WTC11 (cell line): ENCODE measurements around the gene LRRC4B. TPM values are rescaled to one million over a fixed set of nuclear protein-coding genes. Genes with fewer than 3 reads are reported as not detected.

Experiments
- ATAC-seq: fragments of 200-7000 bp; cut with Tn5 transposase; 2 replicates; pipeline ENCODE4 v1.10.0; 2021; ENCODE audit warnings: mild to moderate bottlenecking, moderate library complexity
- CTCF ChIA-PET: fragments of 300-600 bp; sonication (Branson Sonifier 250); formaldehyde crosslinking; loops from one replicate; lab custom pipeline; 2021; ENCODE audit warnings: antibody characterized with exemption; lab: Charles Lee
- POLR2A ChIA-PET: fragments of 350-600 bp; sonication (Branson Sonifier 250); formaldehyde crosslinking; loops from one replicate; lab custom pipeline; 2021; ENCODE audit warnings: antibody characterized with exemption; lab: Charles Lee
- DNase-seq: peaks from one replicate; pipeline ENCODE4 v3.0.0; 2021; ENCODE audit warnings: low spot score
- H3K27ac Mint-ChIP-seq: 2 replicates; pipeline ENCODE4 v1.8.0; 2021; ENCODE audit warnings: mixed read lengths
- H3K27me3 Mint-ChIP-seq: 2 replicates; pipeline ENCODE4 v1.8.0; 2021; ENCODE audit warnings: low read depth, mild to moderate bottlenecking, moderate library complexity, mixed read lengths
- H3K36me3 Mint-ChIP-seq: 2 replicates; pipeline ENCODE4 v1.8.0; 2021; ENCODE audit warnings: mixed read lengths
- H3K4me1 Mint-ChIP-seq: 2 replicates; pipeline ENCODE4 v1.8.0; 2022; ENCODE audit warnings: mixed read lengths
- H3K4me3 Mint-ChIP-seq: 2 replicates; pipeline ENCODE4 v1.8.0; 2021; ENCODE audit warnings: mild to moderate bottlenecking, moderate library complexity, mixed read lengths
- H3K9me3 Mint-ChIP-seq: 2 replicates; pipeline ENCODE4 v1.8.0; 2021; ENCODE audit warnings: mixed read lengths
- ELF4 ChIP-seq: sonication (generic); formaldehyde crosslinking; IDR thresholded peaks from 2 replicates; pipeline ENCODE4 v1.8.1; 2022; ENCODE audit warnings: low read depth, mild to moderate bottlenecking, moderate library complexity, missing genetic modification reagents
- GRHL2 ChIP-seq: fragments of 250-450 bp; sonication (Bioruptor Pico); IDR thresholded peaks from 2 replicates; pipeline ENCODE4 v1.8.0; 2022; ENCODE audit warnings: mild to moderate bottlenecking, moderate library complexity; ENCODE audit not compliant: insufficient replicate concordance, severe bottlenecking
- GTF2I ChIP-seq: fragments of 250-450 bp; sonication (Bioruptor Pico); conservative IDR thresholded peaks from 2 replicates; pipeline ENCODE4 v1.4.0; 2021; ENCODE audit warnings: mild to moderate bottlenecking
- IRF2 ChIP-seq: sonication (generic); formaldehyde crosslinking; IDR thresholded peaks from 2 replicates; pipeline ENCODE4 v1.8.0; 2022; ENCODE audit warnings: low read depth, missing genetic modification reagents, borderline replicate concordance
- JAZF1 ChIP-seq: fragments of 250-450 bp; sonication (Bioruptor Pico); IDR thresholded peaks from 2 replicates; pipeline ENCODE4 v1.9.0; 2021; ENCODE audit warnings: moderate library complexity, mild to moderate bottlenecking, inconsistent platforms
- MXD4 ChIP-seq: fragments of 250-450 bp; sonication (Bioruptor Pico); IDR thresholded peaks from 2 replicates; pipeline ENCODE4 v1.8.0; 2021; ENCODE audit warnings: mild to moderate bottlenecking, moderate library complexity, borderline replicate concordance
- NFATC4 ChIP-seq: fragments of 250-450 bp; sonication (Bioruptor Pico); IDR thresholded peaks from 2 replicates; pipeline ENCODE4 v1.9.0; 2021; ENCODE audit warnings: mild to moderate bottlenecking
- NR2C2 ChIP-seq: sonication (generic); formaldehyde crosslinking; IDR thresholded peaks from 2 replicates; pipeline ENCODE4 v1.8.0; 2022; ENCODE audit warnings: mild to moderate bottlenecking, missing genetic modification reagents
- RORB ChIP-seq: fragments of 250-450 bp; sonication (Bioruptor Pico); IDR thresholded peaks from 2 replicates; pipeline ENCODE4 v1.9.0; 2021; ENCODE audit warnings: mild to moderate bottlenecking
- SMAD4 ChIP-seq: sonication (generic); formaldehyde crosslinking; IDR thresholded peaks from 2 replicates; pipeline ENCODE4 v1.8.0; 2022; ENCODE audit warnings: mild to moderate bottlenecking, missing genetic modification reagents
- SP1 ChIP-seq: sonication (generic); formaldehyde crosslinking; conservative IDR thresholded peaks from 2 replicates; pipeline ENCODE4 v1.8.1; 2022; ENCODE audit warnings: missing genetic modification reagents
- ZNF121 ChIP-seq: sonication (generic); formaldehyde crosslinking; IDR thresholded peaks from 2 replicates; pipeline ENCODE4 v1.8.0; 2023; ENCODE audit warnings: missing genetic modification reagents
- ZNF219 ChIP-seq: sonication (generic); formaldehyde crosslinking; IDR thresholded peaks from 2 replicates; pipeline ENCODE4 v1.8.0; 2023; ENCODE audit warnings: missing genetic modification reagents, mild to moderate bottlenecking, borderline replicate concordance
- ZNF317 ChIP-seq: sonication (generic); formaldehyde crosslinking; IDR thresholded peaks from 2 replicates; pipeline ENCODE4 v1.8.1; 2023; ENCODE audit warnings: low read depth, mild to moderate bottlenecking, moderate library complexity, missing genetic modification reagents, borderline replicate concordance
- ZNF416 ChIP-seq: fragments of 250-450 bp; sonication (Bioruptor Pico); IDR thresholded peaks from 2 replicates; pipeline ENCODE4 v1.9.0; 2021; ENCODE audit warnings: mild to moderate bottlenecking, inconsistent platforms
- total RNA-seq: library from RNA; stranded (reverse); gene quantifications from 3 replicates; pipeline ENCODE4 v1.2.3, GENCODE V29; 2021
- TF ChIP-seq, protein P1 (sequence below): sonication (generic); formaldehyde crosslinking; IDR thresholded peaks from 2 replicates; pipeline ENCODE4 v1.8.1; 2023; ENCODE audit warnings: mild to moderate bottlenecking, moderate library complexity, missing genetic modification reagents
- TF ChIP-seq, protein P2 (sequence below): sonication (generic); formaldehyde crosslinking; IDR thresholded peaks from 2 replicates; pipeline ENCODE4 v1.8.1; 2023; ENCODE audit warnings: mild to moderate bottlenecking, missing genetic modification reagents
- TF ChIP-seq, protein P3 (sequence below): fragments of 250-450 bp; sonication (Bioruptor Pico); IDR thresholded peaks from 2 replicates; pipeline ENCODE4 v2.1.2; 2022; ENCODE audit warnings: mild to moderate bottlenecking, moderate library complexity
- TF ChIP-seq, protein P4 (sequence below): sonication (generic); formaldehyde crosslinking; IDR thresholded peaks from 2 replicates; pipeline ENCODE4 v1.8.0; 2023; ENCODE audit warnings: missing genetic modification reagents
- TF ChIP-seq, protein P5 (sequence below): fragments of 250-450 bp; sonication (Bioruptor Pico); IDR thresholded peaks from 2 replicates; pipeline ENCODE4 v1.9.0; 2021; ENCODE audit warnings: mild to moderate bottlenecking, borderline replicate concordance
- TF ChIP-seq, protein P6 (sequence below): sonication (generic); formaldehyde crosslinking; IDR thresholded peaks from 2 replicates; pipeline ENCODE4 v1.8.0; 2023; ENCODE audit warnings: missing genetic modification reagents, mild to moderate bottlenecking, borderline replicate concordance
- TF ChIP-seq, protein P7 (sequence below): sonication (generic); formaldehyde crosslinking; IDR thresholded peaks from 2 replicates; pipeline ENCODE4 v1.8.0; 2022; ENCODE audit warnings: mild to moderate bottlenecking, missing genetic modification reagents

LRRC4B gene
- total RNA-seq, 1 experiment from 2014 or later, result 10.0 TPM

DNA sequence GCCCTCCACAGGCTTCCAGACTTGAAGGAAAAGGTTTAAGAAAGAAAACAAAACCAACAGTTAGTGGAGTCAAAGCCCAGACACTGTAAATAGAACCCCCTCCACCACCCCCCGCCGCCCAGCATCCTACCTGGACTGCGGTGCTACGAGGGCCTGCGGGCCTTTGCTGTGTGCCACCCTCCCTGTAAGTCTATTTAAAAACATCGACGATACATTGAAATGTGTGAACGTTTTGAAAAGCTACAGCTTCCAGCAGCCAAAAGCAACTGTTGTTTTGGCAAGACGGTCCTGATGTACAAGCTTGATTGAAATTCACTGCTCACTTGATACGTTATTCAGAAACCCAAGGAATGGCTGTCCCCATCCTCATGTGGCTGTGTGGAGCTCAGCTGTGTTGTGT, 85.3 kb downstream of the LRRC4B start (continued):
- TF ChIP-seq, protein P1, sequence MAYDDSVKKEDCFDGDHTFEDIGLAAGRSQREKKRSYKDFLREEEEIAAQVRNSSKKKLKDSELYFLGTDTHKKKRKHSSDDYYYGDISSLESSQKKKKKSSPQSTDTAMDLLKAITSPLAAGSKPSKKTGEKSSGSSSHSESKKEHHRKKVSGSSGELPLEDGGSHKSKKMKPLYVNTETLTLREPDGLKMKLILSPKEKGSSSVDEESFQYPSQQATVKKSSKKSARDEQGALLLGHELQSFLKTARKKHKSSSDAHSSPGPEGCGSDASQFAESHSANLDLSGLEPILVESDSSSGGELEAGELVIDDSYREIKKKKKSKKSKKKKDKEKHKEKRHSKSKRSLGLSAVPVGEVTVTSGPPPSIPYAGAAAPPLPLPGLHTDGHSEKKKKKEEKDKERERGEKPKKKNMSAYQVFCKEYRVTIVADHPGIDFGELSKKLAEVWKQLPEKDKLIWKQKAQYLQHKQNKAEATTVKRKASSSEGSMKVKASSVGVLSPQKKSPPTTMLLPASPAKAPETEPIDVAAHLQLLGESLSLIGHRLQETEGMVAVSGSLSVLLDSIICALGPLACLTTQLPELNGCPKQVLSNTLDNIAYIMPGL (CRISPR knock-in tag), result no peak
- TF ChIP-seq GTF2I (CRISPR knock-in tag) (no peak), IRF2 (CRISPR knock-in tag) (no peak), ZNF317 (CRISPR knock-in tag) (no peak)
- TF ChIP-seq, protein P2, sequence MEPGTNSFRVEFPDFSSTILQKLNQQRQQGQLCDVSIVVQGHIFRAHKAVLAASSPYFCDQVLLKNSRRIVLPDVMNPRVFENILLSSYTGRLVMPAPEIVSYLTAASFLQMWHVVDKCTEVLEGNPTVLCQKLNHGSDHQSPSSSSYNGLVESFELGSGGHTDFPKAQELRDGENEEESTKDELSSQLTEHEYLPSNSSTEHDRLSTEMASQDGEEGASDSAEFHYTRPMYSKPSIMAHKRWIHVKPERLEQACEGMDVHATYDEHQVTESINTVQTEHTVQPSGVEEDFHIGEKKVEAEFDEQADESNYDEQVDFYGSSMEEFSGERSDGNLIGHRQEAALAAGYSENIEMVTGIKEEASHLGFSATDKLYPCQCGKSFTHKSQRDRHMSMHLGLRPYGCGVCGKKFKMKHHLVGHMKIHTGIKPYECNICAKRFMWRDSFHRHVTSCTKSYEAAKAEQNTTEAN (CRISPR knock-in tag), result no peak

DNA sequence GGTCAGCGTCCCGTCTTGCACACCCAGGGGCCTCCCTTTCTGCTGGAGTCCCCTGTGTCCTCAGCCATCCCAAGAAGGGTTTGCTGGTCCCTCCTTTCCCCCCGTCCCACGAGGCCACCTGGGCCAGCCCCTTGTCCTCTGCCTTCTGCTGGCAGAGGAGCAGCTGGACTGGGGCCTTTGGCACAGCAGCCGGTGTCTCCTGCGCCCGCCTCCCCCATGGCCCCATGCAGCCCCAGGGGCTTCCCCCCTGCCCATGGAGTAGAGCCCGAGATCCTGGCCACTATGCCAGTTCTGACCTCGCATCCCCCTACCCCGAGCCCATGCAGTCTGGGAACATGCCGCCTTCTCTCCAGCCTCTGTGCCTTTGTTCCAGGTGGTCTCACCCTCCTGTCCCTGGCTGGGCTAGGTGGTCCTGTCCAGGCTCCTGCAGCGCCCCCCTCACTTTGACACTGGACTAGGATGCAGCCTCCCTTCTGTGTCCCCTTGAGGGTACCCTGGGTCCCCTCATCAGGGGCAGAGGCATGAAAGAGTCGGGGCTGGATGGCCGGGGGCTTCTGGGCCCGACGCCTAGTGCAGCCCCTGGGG, 85.9 kb downstream of the LRRC4B start:
- POLR2A ChIA-PET, result no interaction called here
- CTCF ChIA-PET, result no interaction called here
- ATAC-seq (no peak), DNase-seq (no peak)
- Mint-ChIP-seq H3K9me3 (peaks cover 28% of the 10 kb centered on the region), H3K4me1 (peaks cover 10% of the 10 kb centered on the region), H3K27me3 (peaks cover 25% of the 10 kb centered on the region), H3K27ac (no peak overlapping the region), H3K36me3 (peaks cover 53% of the 10 kb centered on the region), H3K4me3 (no peak overlapping the region)
- TF ChIP-seq ELF4 (CRISPR knock-in tag) (no peak), RORB (CRISPR knock-in tag) (no peak), GRHL2 (CRISPR knock-in tag) (no peak), ZNF416 (no peak), SMAD4 (no peak), NFATC4 (CRISPR knock-in tag) (no peak), ZNF219 (CRISPR knock-in tag) (no peak), MXD4 (CRISPR knock-in tag) (no peak), SP1 (CRISPR knock-in tag) (no peak), JAZF1 (no peak), ZNF121 (CRISPR knock-in tag) (no peak), NR2C2 (no peak)
- TF ChIP-seq, protein P3, sequence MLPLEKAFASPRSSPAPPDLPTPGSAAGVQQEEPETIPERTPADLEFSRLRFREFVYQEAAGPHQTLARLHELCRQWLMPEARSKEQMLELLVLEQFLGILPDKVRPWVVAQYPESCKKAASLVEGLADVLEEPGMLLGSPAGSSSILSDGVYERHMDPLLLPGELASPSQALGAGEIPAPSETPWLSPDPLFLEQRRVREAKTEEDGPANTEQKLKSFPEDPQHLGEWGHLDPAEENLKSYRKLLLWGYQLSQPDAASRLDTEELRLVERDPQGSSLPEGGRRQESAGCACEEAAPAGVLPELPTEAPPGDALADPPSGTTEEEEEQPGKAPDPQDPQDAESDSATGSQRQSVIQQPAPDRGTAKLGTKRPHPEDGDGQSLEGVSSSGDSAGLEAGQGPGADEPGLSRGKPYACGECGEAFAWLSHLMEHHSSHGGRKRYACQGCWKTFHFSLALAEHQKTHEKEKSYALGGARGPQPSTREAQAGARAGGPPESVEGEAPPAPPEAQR, result no peak
- TF ChIP-seq, protein P4, sequence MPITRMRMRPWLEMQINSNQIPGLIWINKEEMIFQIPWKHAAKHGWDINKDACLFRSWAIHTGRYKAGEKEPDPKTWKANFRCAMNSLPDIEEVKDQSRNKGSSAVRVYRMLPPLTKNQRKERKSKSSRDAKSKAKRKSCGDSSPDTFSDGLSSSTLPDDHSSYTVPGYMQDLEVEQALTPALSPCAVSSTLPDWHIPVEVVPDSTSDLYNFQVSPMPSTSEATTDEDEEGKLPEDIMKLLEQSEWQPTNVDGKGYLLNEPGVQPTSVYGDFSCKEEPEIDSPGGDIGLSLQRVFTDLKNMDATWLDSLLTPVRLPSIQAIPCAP (CRISPR knock-in tag), result no peak
- TF ChIP-seq, protein P5, sequence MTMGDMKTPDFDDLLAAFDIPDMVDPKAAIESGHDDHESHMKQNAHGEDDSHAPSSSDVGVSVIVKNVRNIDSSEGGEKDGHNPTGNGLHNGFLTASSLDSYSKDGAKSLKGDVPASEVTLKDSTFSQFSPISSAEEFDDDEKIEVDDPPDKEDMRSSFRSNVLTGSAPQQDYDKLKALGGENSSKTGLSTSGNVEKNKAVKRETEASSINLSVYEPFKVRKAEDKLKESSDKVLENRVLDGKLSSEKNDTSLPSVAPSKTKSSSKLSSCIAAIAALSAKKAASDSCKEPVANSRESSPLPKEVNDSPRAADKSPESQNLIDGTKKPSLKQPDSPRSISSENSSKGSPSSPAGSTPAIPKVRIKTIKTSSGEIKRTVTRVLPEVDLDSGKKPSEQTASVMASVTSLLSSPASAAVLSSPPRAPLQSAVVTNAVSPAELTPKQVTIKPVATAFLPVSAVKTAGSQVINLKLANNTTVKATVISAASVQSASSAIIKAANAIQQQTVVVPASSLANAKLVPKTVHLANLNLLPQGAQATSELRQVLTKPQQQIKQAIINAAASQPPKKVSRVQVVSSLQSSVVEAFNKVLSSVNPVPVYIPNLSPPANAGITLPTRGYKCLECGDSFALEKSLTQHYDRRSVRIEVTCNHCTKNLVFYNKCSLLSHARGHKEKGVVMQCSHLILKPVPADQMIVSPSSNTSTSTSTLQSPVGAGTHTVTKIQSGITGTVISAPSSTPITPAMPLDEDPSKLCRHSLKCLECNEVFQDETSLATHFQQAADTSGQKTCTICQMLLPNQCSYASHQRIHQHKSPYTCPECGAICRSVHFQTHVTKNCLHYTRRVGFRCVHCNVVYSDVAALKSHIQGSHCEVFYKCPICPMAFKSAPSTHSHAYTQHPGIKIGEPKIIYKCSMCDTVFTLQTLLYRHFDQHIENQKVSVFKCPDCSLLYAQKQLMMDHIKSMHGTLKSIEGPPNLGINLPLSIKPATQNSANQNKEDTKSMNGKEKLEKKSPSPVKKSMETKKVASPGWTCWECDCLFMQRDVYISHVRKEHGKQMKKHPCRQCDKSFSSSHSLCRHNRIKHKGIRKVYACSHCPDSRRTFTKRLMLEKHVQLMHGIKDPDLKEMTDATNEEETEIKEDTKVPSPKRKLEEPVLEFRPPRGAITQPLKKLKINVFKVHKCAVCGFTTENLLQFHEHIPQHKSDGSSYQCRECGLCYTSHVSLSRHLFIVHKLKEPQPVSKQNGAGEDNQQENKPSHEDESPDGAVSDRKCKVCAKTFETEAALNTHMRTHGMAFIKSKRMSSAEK (CRISPR knock-in tag), result no peak
- TF ChIP-seq, protein P6, sequence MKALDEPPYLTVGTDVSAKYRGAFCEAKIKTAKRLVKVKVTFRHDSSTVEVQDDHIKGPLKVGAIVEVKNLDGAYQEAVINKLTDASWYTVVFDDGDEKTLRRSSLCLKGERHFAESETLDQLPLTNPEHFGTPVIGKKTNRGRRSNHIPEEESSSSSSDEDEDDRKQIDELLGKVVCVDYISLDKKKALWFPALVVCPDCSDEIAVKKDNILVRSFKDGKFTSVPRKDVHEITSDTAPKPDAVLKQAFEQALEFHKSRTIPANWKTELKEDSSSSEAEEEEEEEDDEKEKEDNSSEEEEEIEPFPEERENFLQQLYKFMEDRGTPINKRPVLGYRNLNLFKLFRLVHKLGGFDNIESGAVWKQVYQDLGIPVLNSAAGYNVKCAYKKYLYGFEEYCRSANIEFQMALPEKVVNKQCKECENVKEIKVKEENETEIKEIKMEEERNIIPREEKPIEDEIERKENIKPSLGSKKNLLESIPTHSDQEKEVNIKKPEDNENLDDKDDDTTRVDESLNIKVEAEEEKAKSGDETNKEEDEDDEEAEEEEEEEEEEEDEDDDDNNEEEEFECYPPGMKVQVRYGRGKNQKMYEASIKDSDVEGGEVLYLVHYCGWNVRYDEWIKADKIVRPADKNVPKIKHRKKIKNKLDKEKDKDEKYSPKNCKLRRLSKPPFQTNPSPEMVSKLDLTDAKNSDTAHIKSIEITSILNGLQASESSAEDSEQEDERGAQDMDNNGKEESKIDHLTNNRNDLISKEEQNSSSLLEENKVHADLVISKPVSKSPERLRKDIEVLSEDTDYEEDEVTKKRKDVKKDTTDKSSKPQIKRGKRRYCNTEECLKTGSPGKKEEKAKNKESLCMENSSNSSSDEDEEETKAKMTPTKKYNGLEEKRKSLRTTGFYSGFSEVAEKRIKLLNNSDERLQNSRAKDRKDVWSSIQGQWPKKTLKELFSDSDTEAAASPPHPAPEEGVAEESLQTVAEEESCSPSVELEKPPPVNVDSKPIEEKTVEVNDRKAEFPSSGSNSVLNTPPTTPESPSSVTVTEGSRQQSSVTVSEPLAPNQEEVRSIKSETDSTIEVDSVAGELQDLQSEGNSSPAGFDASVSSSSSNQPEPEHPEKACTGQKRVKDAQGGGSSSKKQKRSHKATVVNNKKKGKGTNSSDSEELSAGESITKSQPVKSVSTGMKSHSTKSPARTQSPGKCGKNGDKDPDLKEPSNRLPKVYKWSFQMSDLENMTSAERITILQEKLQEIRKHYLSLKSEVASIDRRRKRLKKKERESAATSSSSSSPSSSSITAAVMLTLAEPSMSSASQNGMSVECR, result no peak
- TF ChIP-seq, protein P7, sequence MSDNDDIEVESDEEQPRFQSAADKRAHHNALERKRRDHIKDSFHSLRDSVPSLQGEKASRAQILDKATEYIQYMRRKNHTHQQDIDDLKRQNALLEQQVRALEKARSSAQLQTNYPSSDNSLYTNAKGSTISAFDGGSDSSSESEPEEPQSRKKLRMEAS, result no peak
